GM18868 (cell line): ENCODE measurements around the gene KDM8.

Experiments
- ATAC-seq: cut with Tn5 transposase; IDR thresholded peaks from one replicate; pipeline ENCODE4 v1.9.1; 2021; ENCODE audit warnings: mild to moderate bottlenecking, moderate library complexity; ENCODE audit not compliant: unreplicated experiment

Gene KDM8

GRCh38 chr16:27228621-27229501 is 25.5 kb downstream of the KDM8 start:
- no peak for ATAC-seq

- ATAC-seq: no peak
Measured at GRCh38 chr16:27229891-27230470, 26.7 kb downstream of the KDM8 start.

- ATAC-seq: no peak
Measured at GRCh38 chr16:27230562-27231001, 27.3 kb downstream of the KDM8 start.

DNA sequence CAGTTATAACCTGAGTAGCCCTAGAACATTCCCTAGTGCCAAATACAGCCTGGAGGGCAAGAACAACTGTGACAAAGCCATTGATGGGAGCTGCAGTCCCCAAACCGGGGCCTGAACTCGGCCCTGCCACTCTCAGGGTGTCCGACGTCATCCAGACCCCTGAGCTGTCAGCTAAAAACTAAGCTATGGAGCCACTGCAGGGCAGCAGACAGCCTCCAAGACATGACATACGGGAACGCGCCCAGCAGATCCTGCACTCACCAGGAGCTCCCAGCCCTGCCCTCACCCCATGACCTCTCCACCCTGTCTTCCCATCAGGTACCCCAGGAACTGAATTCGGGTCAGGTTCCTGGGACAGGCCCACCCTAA is 28.4 kb downstream of the KDM8 start:
- peak; percentile 9 for ATAC-seq

DNA sequence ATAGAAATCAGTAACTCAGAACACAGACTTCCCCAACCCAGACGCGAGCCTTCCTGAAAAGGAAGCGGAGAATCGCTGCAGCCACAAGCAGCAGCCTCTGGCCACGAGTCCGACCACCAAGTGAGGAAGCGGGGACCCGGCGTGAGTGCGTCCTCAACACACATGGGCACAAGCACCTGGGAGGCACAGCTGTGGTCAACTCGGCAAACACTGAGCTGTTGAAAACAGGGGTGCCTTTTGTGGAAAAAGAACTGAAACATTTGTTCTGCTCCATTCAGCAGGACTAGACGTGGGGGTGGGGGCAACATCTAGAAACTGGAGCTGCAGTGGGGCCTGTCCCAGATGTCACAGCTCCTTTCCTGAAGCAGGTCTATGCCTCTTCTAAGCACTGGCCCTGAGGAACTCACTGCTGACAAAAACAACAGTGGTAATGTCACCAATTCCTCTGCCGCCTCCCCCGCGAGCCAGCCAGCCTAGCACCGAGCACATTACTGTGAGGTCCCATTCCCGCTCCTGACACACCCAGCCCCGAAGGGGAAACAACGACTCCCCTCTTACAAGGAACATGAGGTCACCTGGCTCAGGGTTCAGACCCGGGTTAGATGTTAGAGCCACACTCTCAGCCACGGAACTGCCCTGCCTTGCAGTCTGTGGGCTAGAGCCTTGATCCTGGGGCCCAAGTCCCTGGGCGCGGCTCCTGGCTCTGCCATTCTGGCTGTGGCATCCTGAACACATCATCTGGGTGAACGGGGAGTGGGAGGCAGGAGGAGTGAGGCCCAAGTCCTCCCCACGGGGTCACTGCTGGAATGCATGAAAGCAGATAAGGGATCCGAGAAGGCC is 29.0 kb downstream of the KDM8 start:
- ATAC-seq: peak; percentile 59

GRCh38 chr16:27232901-27233625 is 29.7 kb downstream of the KDM8 start:
- no peak for ATAC-seq

DNA sequence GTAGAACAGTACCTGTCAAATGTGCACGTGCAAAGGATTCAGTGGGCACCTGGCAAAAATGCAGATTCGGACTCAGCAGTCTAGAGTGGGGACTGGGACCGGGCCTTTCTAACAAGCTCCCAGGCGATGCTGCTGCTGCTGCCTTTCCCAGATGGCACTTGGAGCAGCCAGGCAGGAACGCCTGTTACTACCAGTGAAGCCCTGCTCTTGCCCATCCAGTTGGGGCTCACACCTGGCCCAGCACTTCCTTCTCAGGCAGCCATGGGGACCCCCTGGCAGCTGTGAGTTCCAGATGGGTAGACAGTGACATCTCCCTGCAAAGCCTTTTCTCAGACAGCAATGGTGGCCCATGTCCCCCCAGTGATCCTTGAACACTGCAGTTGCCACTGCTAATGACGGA is 30.4 kb downstream of the KDM8 start:
- ATAC-seq: no peak

DNA sequence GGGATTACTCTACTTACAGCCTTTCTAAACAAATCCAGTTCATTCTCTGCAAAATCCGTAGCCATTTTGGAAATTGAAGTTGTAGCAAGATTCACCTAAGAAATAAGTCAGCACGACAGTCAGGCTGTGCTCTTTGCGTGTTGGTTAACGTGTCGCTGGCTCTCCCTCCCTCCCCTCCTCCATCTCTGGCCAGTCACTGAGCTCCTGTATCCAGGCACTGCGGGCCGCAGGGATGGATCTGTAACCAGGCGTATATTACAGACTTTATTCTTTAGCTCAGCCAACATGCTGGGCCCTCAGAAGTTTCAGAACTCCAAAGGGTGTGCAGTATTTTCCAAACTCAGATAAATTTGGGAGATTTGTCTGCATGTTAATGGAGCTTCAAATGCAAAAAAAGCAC is 30.8 kb downstream of the KDM8 start:
- ATAC-seq: no peak

DNA sequence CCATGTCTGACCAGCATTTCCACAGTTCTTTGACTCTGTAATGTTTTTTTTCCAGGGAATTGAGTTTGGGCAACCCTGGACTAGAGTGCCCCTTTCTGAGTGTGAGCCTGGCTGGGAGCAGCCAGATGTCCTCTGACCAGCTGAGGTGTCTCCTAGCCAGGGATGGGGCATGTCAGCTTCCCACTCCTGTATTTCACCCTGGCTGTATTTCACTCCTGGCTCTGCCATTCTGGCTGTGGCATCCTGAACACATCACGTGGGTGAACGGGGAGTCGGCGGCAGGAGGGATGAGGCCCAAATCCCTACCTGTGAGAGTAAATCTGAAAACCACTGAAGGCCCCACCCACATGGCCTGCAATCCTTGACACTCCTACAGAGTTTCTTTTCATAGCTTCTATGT is 31.3 kb downstream of the KDM8 start:
- no peak for ATAC-seq

GRCh38 chr16:27235055-27235937 is 32.0 kb downstream of the KDM8 start:
- ATAC-seq: no peak

- no peak for ATAC-seq
Measured at GRCh38 chr16:27235938-27236245, 32.6 kb downstream of the KDM8 start.

GRCh38 chr16:27236635-27237218 is 33.4 kb downstream of the KDM8 start:
- ATAC-seq: no peak

DNA sequence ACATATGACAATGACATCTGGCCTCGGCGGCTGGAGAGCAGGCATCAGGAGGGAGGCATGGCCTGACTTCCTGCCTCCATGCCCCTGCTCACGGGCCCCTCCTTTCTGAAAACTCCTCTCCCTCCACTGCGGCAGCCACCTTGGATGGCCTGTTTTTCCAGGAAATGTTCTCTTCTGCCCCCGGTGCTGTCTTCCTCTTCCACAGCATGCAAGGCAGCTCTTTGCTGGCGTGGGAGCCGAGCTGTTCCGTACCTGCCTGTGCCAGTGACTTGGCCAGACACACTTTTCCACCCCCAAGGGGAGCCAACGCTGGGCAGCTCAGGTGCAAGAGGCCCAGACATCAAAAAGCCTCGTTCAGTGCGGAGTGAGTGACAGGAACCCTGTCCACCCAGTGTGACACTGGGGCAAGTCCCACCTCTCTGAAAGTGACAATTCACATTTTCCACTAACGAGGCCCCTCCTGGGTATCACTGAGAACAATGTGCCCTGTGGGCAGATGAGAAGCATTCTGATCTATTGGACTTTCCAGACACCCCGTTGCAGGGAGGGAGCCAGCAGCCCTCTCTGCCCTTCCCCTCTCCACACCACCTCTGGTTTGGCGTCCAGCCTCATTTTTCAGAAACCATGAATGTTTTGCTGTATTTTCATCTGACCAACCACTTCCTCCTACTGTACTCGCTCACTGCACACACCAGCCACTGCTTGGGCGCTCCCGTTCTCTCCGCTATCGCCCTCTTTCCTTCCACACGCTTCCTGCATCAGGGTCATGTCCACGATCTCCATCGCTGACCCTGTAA is 34.1 kb downstream of the KDM8 start:
- peak; percentile 75 for ATAC-seq

- ATAC-seq: peak; percentile 26
Measured at GRCh38 chr16:27238016-27238587, 34.8 kb downstream of the KDM8 start.

DNA sequence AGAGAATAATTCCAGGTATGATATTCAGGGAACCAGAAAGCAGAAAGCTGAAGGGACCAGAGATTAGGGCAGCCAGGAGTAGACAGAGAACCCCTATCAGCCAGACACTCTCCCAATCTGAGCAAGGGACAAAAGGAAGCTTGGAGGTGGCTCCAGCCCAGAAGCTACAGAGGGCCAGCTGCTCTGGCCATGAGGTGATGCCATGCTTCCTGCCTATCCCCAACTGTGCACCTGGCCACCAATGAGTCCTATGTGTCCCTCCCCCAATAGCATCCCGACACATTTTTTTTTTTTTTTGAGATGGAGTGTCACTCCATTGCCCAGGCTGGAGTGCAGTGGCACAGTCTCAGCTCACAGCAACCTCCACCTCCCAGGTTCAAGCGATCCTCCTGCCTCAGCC is 35.3 kb downstream of the KDM8 start:
- no peak for ATAC-seq

- ATAC-seq: no peak
Measured at GRCh38 chr16:27239026-27239425, 35.7 kb downstream of the KDM8 start.

DNA sequence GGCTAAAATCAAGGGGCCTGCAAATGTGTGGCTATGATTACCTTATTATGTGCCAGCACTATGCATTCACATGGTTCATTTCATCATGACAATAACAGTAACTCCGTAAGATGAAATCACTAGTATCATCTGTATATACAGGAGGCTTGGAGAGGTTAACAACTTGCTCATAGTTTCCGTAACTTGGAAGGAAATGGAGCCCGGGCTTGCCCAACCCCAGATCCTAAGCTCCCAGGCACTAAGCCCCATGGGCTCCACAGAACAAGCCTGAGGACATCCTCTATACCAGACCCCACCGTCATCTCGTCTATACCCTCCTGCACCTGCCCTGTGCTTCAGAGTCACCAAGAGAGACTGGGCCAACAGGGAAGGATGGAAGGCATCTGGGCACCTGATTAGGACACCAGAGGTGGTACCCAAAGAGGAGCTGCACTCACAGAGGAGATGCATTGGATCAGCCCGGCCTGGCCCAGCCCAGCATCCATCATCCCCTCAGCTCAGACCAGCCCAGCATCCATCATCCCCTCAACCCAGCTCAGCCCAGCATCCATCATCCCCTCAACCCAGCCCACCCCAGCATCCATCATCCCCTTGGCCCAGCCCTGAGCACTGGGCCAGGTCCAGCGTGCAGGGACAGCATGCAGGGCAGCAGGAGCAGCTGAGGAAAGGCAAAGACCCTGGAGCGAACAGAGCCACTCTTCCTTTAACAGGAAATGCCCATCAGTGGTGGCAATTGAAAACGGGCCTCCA is 36.8 kb downstream of the KDM8 start:
- ATAC-seq: no peak

DNA sequence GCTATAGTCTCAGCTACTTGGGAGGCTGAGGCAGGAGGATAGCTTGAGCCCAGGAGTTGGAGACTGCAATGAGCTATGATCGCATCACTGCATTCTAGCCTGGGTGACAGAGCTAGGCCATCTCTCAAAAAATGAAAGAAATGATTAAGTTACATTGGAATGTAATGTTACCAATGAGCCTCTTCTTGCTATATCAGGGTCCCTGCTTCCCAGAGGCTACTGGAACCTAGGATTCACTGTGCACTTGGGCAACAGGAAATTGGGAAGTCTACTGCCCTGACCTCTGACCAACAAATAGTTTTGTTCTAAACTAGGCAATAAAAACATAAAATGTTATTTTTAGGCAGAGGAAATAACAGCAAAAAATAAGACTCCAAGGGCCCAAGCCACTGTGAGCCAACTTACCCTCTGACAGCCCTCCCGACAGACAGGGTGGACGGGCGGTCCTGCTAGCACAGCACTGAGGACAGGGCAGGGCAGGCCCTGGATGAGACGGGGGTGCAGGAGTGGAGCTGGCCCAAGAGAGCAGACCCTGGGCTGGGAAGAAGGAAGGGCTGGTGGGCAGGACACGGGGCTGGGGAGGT is 37.7 kb downstream of the KDM8 start:
- no peak for ATAC-seq
